Left colon (tissue), 2 donors: ENCODE data around the gene GCLC. TPM values are rescaled to one million over a fixed set of nuclear protein-coding genes. Genes with fewer than 3 reads are reported as not detected.
A peak's percentile ranks its signal among the peaks of the same experiment; 100 is the strongest.
"Not testable (repeated sequence)": the region's sequence is repeated elsewhere in the genome, so short reads cannot be mapped to it uniquely, and the experiment has no call there.

ENCODE experiments used
- ATAC-seq: fragments of 200-7000 bp; cut with Tn5 transposase; one replicate; pipeline ENCODE4 v1.9.1; 2020; ENCODE audit warnings: mild to moderate bottlenecking, moderate library complexity
- DNase-seq, 2 donors: peaks; one replicate each; pipeline ENCODE4 v3.0.0-alpha.2; 2020
- intact Hi-C, 2 donors: fragments of 100-400 bp; cut with DNase I in 1 of 2; cut with micrococcal nuclease in 1 of 2; formaldehyde crosslinking; loops; one replicate each; pipeline versions ENCODE4 v1.11.2 to v1.14.0; 2022; cut with DNase I, micrococcal nuclease
- total RNA-seq, 2 donors: library from RNA; stranded (reverse); fragmentation: NEBNext Ultra II Directional; extraction: Animal tissue kit (Norgen Biotek cat#: 25700); gene quantifications; one replicate each; pipeline ENCODE4 v1.2.1, GENCODE V29; 2021
- donor health status: DM: no; HTN: no; CAD: no.
- donor health status: DM: yes; HTN: yes; CAD: no.

Gene GCLC
- total RNA-seq, 2 donors from 2014 or later = 37.1 to 47.5 TPM

DNA sequence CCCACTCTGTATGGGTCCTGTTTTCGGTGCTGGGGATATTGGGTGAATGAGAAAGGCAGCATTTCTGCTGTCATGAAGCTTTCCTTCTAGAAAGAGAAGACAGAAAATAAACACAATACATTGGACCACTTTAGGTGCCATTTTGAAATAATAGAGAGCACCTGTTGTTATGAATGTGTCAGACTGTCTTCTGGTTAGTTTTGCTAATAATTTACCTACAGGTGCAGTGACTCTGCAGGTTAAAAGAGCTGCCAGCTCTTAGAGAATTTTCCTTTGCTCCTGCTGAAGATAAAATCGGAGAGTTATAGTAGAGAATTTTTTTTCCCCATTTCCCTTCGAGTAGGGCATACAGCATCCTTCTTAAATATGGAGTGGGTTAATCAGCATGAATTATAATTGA is 21.9 kb upstream of the GCLC start:
- peak; percentile 35 for ATAC-seq
- DNase-seq = no peak
- intact Hi-C loops = no loop called here

GRCh38 chr6:53565886-53566285 is 21.0 kb upstream of the GCLC start:
- DNase-seq (no peak), ATAC-seq (no peak)
- intact Hi-C loops = no loop called here

DNA sequence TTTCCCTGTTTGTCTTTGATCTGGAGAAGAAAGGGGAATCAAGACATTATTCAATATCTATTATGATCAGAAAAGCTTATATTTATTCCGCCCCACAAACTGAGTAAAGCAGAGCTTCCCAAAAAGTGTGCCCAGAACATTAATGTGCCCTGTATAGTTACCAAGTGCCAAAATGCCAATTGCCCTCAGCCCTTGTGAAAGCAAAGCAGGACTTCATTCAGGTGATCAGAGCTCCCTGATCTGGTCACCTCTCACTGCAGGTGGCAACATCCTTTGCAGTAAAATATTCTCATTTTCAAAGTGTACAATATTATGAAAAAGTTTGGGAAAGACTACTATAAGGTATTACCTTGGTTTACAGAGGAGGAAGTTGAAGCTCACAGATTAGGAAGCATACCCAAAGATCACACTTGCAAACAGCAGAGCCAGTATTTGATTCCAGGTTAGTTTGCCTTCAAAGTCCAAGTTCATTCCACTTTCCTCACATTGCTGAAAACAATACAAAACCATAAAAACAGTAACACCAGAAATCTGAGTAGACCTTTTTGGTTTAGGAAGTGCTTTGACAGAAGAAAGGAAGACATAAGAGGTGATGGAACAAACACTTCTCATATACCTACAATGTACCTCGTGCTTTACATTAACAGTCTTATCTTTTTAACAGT is 19.6 kb upstream of the GCLC start:
- intact Hi-C loops = no loop called here
- no peak for ATAC-seq
- no peak for DNase-seq

DNA sequence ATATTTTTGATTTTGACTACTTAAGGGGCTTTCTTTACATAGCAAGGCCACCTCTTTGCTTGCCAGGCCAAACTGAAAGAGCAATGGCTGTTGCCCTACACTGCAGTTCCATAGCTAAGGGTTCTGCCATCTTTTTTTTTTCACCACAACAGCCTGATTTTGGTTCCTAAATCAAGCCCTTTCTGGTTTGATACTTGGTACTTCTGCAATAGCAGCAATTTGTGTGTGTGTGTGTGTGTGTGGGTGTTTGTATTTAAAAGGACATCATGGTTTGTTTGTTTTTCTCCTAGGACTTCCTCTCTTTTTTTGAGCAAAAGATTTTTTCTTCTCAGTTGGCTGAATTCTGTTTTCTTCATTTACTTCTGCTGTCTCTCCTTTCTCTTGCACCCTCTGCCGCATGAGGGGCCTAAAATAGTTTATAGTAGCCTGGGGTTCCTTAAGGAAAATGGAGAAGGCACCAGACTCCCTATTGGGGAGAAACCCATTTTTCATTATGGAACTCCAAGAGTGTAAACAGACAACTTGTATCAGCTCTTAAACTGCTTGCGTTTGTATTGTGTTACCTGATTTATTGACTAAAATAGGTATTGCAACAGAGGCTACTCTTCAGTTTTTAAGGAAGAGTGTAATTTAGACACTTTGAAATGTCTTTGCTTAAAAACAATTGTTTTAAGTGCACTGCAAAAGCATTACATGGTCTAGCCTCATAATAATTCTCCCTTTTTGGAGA is 12.2 kb upstream of the GCLC start:
- ATAC-seq (no peak), DNase-seq (no peak)
- intact Hi-C loops = no loop called here

GRCh38 chr6:53553600-53553999 is 8.7 kb upstream of the GCLC start:
- ATAC-seq, intact Hi-C loops, DNase-seq: not testable (repeated sequence)

DNA sequence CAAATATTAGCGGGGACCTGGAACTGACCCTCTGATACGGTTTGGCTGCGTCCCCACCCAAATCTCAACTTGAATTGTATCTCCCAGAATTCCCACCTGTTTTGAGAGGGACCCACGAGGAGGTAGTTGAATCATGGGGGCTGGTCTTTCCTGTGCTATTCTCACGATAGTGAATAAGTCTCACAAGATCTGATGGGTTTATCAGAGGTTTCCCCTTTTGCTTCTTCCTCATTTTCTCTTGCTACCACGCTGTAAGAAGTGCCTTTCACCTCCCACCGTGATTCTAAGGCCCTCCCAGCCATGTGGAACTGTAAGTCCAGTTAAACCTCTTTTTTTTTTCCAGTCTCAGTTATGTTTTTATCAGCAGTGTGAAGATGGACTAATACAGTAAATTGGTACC is 6.8 kb upstream of the GCLC start:
- intact Hi-C loops, ATAC-seq, DNase-seq: not testable (repeated sequence)

- intact Hi-C loops = no loop called here
- ATAC-seq (peak; percentile 91), DNase-seq (peak; percentile 98)
Measured at GRCh38 chr6:53547811-53548496, 3.1 kb upstream of the GCLC start.

GRCh38 chr6:53547166-53547810 is 2.4 kb upstream of the GCLC start:
- intact Hi-C loops = no loop called here
- peak; percentile 10 for ATAC-seq
- DNase-seq = peak in 1 of 2 donors; percentile 40

DNA sequence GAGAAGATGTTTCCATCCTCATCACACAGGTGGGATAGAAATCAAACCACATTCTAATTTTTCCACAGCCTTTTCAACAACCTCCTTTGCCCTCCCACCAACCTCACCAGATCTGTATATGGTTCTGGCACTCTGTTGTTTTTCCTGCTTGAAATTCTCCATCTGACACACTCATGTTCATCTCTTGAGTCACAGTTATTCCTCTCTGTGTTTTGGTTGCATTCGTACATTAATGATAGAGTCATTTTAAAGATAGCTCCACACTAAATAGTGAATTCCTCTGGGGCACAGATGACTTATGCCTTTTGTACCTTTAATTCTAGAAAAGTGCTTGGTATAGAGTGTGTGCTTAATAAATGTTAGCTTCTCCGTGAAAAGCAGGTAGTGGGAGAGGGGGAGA is 1.4 kb upstream of the GCLC start:
- ATAC-seq (no peak), DNase-seq (no peak)
- intact Hi-C loops = no loop called here

DNA sequence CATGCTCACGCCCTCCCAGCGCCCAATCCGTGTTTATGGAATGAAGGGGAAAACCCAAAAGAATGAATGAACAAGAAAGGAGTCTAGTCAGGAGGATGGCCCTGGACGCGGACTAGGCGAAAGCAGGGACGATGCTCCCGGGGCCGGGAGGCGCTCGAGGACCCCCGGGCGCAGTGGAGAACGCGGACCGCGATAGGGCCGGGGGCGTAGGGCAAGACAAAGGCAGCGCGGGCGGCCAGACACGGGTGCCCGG is 758 bp downstream of the GCLC start:
- intact Hi-C loops = loop anchor here in 1 of 2 donors (2.0 kb wide), 1 partner anchor 107 kb away; no protein-coding TSS in a partner anchor
- DNase-seq (no peak), ATAC-seq (no peak)

GRCh38 chr6:53543359-53544216 is 1.3 kb downstream of the GCLC start:
- ATAC-seq (no peak), DNase-seq (no peak)
- intact Hi-C loops = loop anchor here in 1 of 2 donors (2.0 kb wide), 1 partner anchor 107 kb away; no protein-coding TSS in a partner anchor

GRCh38 chr6:53541900-53542299 is 3.0 kb downstream of the GCLC start:
- no peak for DNase-seq
- ATAC-seq = no peak
- intact Hi-C loops = no loop called here

DNA sequence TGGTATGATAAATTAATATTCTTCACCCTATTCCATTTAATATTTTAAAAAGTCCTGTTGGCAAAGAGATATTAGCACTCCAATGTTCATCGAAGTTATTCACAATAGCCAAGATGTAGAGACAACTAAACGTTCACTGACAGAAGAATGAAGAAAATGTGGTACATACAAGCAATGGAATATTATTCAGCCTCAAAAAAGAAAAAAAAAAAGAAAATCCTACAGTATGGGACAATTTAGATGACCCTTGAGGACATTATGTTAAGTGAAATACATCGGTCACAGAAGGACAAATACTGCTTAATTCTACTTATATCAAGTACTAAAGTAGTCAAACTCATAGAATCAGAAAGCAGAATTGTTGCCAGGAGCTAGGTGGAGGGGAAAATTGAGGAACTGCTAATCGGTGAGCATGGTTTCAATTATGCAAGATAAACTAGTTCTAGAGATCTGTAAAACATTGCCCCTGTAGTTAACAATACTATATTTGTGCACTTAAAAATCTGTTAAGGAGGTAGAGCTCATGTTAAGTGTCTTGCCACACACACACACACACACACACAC is 4.7 kb downstream of the GCLC start:
- intact Hi-C loops = no loop called here
- DNase-seq (no peak), ATAC-seq (no peak)

GRCh38 chr6:53539561-53539960 is 5.3 kb downstream of the GCLC start:
- ATAC-seq = no peak
- intact Hi-C loops = no loop called here
- DNase-seq = no peak

- intact Hi-C loops = no loop called here
- DNase-seq = no peak
- no peak for ATAC-seq
Measured at GRCh38 chr6:53536561-53536960, 8.3 kb downstream of the GCLC start.

- no peak for DNase-seq
- intact Hi-C loops = no loop called here
- no peak for ATAC-seq
Measured at GRCh38 chr6:53532942-53533341, 12.0 kb downstream of the GCLC start.

- no peak for DNase-seq
Measured at GRCh38 chr6:53532061-53532797, 12.7 kb downstream of the GCLC start.

More at GRCh38 chr6:53532061-53532797, 12.7 kb downstream of the GCLC start:
- intact Hi-C loops = no loop called here
- ATAC-seq = no peak
